NCI-H187 (cell line): Measurements from ENCODE around the gene SYNC.

Experiments
- DNase-seq, 2 experiments: peaks; one replicate each; lab custom pipeline; 2025; lab: John Stamatoyannopoulos, UW

The SYNC gene

GRCh38 chr1:32702599-32703478, at the start of gene SYNC:
TSS of gene SYNC (minus strand) at chr1:32702770. CDS start at chr1:32702660, 110 bp downstream.
- DNase-seq: no peak

- no peak for DNase-seq
These were observed 47.2 kb upstream of the SYNC start for GRCh38 chr1:32749771-32750170.

GRCh38 chr1:32749332-32749731, 46.8 kb upstream of the SYNC start:
- no peak for DNase-seq

GRCh38 chr1:32748926-32749325, 46.4 kb upstream of the SYNC start:
- DNase-seq: no peak

- DNase-seq: no peak
These were observed 45.8 kb upstream of the SYNC start for GRCh38 chr1:32748348-32748747.

GRCh38 chr1:32746130-32746529, 43.6 kb upstream of the SYNC start:
- DNase-seq: no peak

GRCh38 chr1:32744071-32744425, 41.5 kb upstream of the SYNC start:
- DNase-seq: no peak

- DNase-seq: no peak
These were observed 41.0 kb upstream of the SYNC start for GRCh38 chr1:32743380-32744070.

- DNase-seq: no peak
These were observed 40.4 kb upstream of the SYNC start for GRCh38 chr1:32742956-32743355.

- no peak for DNase-seq
These were observed 39.8 kb upstream of the SYNC start for GRCh38 chr1:32742199-32742947.

- DNase-seq: no peak
These were observed 39.0 kb upstream of the SYNC start for GRCh38 chr1:32741413-32742198.

GRCh38 chr1:32741059-32741412, 38.5 kb upstream of the SYNC start:
- no peak for DNase-seq

- no peak for DNase-seq
These were observed 34.5 kb upstream of the SYNC start for GRCh38 chr1:32736812-32737791.

- DNase-seq: no peak
These were observed 31.2 kb upstream of the SYNC start for GRCh38 chr1:32733582-32734321.

GRCh38 chr1:32729254-32730046, 26.9 kb upstream of the SYNC start:
- no peak for DNase-seq

- no peak for DNase-seq
These were observed 26.0 kb upstream of the SYNC start for GRCh38 chr1:32728413-32729077.

GRCh38 chr1:32727876-32728275, 25.3 kb upstream of the SYNC start:
- DNase-seq: no peak

- DNase-seq: no peak
These were observed 23.0 kb upstream of the SYNC start for GRCh38 chr1:32725615-32725982.
